Endothelial cell of umbilical vein (primary cell): ENCODE data around the gene SLC6A9. TPM values are rescaled to one million over a fixed set of nuclear protein-coding genes. Genes with fewer than 3 reads are reported as not detected.

Source experiments
- BruUV-seq: library from RNA; stranded (reverse); fragments of 400-500 nt; replicated peaks from 2 replicates; lab custom pipeline; 2021; lab: Mats Ljungman, UMichigan
- CTCF ChIA-PET: fragments of 300-600, 350-600 bp; sonication (Branson Sonifier 250); formaldehyde crosslinking; loops from one replicate; lab custom pipeline; 2021; ENCODE audit warnings: antibody characterized with exemption, inconsistent platforms; lab: Charles Lee
- POLR2A ChIA-PET: fragments of 300-600, 350-600 bp; sonication (Branson Sonifier 250); formaldehyde crosslinking; loops from one replicate; lab custom pipeline; 2021; ENCODE audit warnings: antibody characterized with exemption, inconsistent platforms; lab: Charles Lee
- DNase-seq: peaks from one replicate; pipeline ENCODE4 v3.0.0-alpha.2; 2011; ENCODE audit warnings: low read depth, low spot score
- FAIRE-seq: peaks from 2 replicates; lab custom pipeline; 2011; peaks lifted over from hg19 to GRCh38; lab: Jason Lieb, UNC
- H2AFZ ChIP-seq: 2 replicates; pipeline ENCODE4 v1.6.0; 2012; ENCODE audit warnings: low read depth, low read length, control low read depth, inconsistent platforms
- H3K27ac ChIP-seq: 2 replicates; pipeline ENCODE4 v1.5.1; 2011; ENCODE audit warnings: low read depth, mild to moderate bottlenecking, control low read depth, low read length, moderate library complexity; ENCODE audit not compliant: insufficient read depth
- H3K27me3 ChIP-seq, 2 experiments: 2 replicates each; pipeline versions ENCODE4 v1.6.0 to v1.6.1; 2011; ENCODE audit warnings: low read length in 2 of 2, mixed read lengths in 1 of 2; ENCODE audit not compliant: control insufficient read depth in 2 of 2, insufficient read depth in 2 of 2
- H3K36me3 ChIP-seq, 2 experiments: 2 replicates in 1 of 2; 3 replicates in 1 of 2; pipeline ENCODE4 v1.5.1; 2011; ENCODE audit warnings: low read length in 2 of 2, mild to moderate bottlenecking in 1 of 2, moderate library complexity in 1 of 2; ENCODE audit not compliant: control insufficient read depth in 2 of 2, insufficient read depth in 2 of 2; ENCODE audit errors: extremely low read depth in 1 of 2
- H3K4me1 ChIP-seq: 3 replicates; pipeline ENCODE4 v1.5.1; 2011; ENCODE audit warnings: mild to moderate bottlenecking, low read length; ENCODE audit not compliant: control insufficient read depth, insufficient read depth; ENCODE audit errors: extremely low read depth
- H3K4me2 ChIP-seq: 2 replicates; pipeline ENCODE4 v1.6.1; 2011; ENCODE audit warnings: low read length, control low read depth, mixed read lengths; ENCODE audit not compliant: insufficient read depth
- H3K4me3 ChIP-seq, 3 experiments: fragments of 200-600 bp in 1 of 3; sonication (generic), shearing (Covaris generic) in 1 of 3; replicated peaks in 1 of 3; 2 replicates each; pipeline ENCODE4 v1.5.1; 2011 to 2016; ENCODE audit warnings: control low read depth in 3 of 3, low read length in 3 of 3, mild to moderate bottlenecking in 2 of 3, inconsistent platforms in 1 of 3, low read depth in 1 of 3, moderate library complexity in 1 of 3; ENCODE audit not compliant: insufficient read depth in 1 of 3
- H3K79me2 ChIP-seq: 2 replicates; pipeline ENCODE4 v1.6.0; 2012; ENCODE audit warnings: low read length, inconsistent platforms; ENCODE audit not compliant: control insufficient read depth, insufficient read depth
- H3K9ac ChIP-seq: replicated peaks from 2 replicates; pipeline ENCODE3; 2011; ENCODE audit warnings: low read length, control low read depth; ENCODE audit not compliant: insufficient read depth; ENCODE audit errors: extremely low read depth
- H3K9me1 ChIP-seq: replicated peaks from 3 replicates; pipeline ENCODE4 v1.6.0; 2011; ENCODE audit warnings: mild to moderate bottlenecking, low read length; ENCODE audit not compliant: control insufficient read depth, insufficient read depth; ENCODE audit errors: extremely low read depth
- H3K9me3 ChIP-seq: replicated peaks from 2 replicates; pipeline ENCODE4 v1.5.1; 2012; ENCODE audit warnings: low read length, inconsistent platforms; ENCODE audit not compliant: control insufficient read depth, insufficient read depth
- H4K20me1 ChIP-seq: replicated peaks from 2 replicates; pipeline ENCODE3; 2011; ENCODE audit warnings: mild to moderate bottlenecking, low read length; ENCODE audit not compliant: control insufficient read depth, insufficient read depth; ENCODE audit errors: extremely low read depth
- CTCF ChIP-seq, 2 donors: IDR thresholded peaks; 1 replicate in 1 of 2; 2 replicates in 1 of 2; pipeline ENCODE4 v1.5.1; 2011; ENCODE audit warnings: low read length in 2 of 2, mild to moderate bottlenecking in 2 of 2, moderate library complexity in 2 of 2, control low read depth in 1 of 2, inconsistent platforms in 1 of 2, low read depth in 1 of 2; ENCODE audit not compliant: insufficient read depth in 1 of 2; ENCODE audit errors: extremely low read depth in 1 of 2
- EZH2 ChIP-seq: IDR thresholded peaks from 2 replicates; pipeline ENCODE4 v1.6.1; 2012; ENCODE audit warnings: borderline replicate concordance, low read depth, mild to moderate bottlenecking, moderate library complexity, low read length, inconsistent platforms; ENCODE audit not compliant: severe bottlenecking
- FOS ChIP-seq: IDR thresholded peaks from 2 replicates; pipeline ENCODE4 v1.6.1; 2011; ENCODE audit warnings: mild to moderate bottlenecking, low read length, moderate library complexity, borderline replicate concordance; ENCODE audit not compliant: insufficient read depth
- GATA2 ChIP-seq: IDR thresholded peaks from 2 replicates; pipeline ENCODE4 v1.7.0; 2011; ENCODE audit warnings: low read depth, mild to moderate bottlenecking, moderate library complexity, mixed read lengths, low read length; ENCODE audit not compliant: insufficient read length, insufficient read depth
- JUN ChIP-seq: IDR thresholded peaks from 2 replicates; pipeline ENCODE4 v1.6.1; 2011; ENCODE audit warnings: borderline replicate concordance, low read depth; ENCODE audit not compliant: insufficient read length, insufficient read depth
- MYC ChIP-seq: IDR thresholded peaks from one replicate; pipeline ENCODE4 v1.6.1; 2011; ENCODE audit warnings: mild to moderate bottlenecking, low read depth, low read length
- POLR2A ChIP-seq: IDR thresholded peaks from 2 replicates; pipeline ENCODE4 v1.6.1; 2012; ENCODE audit warnings: low read depth, mild to moderate bottlenecking, control low read depth, low read length
- POLR2AphosphoS5 ChIP-seq: IDR thresholded peaks from 2 replicates; pipeline ENCODE4 v1.6.1; 2012; ENCODE audit warnings: low read depth, mild to moderate bottlenecking, control low read depth, low read length, moderate library complexity; ENCODE audit not compliant: insufficient read depth
- dilution Hi-C: fragments of 300-500 bp; cut with MboI; formaldehyde crosslinking; loops from one replicate; pipeline ENCODE4 v1.15.0; 2019; ENCODE audit warnings: low sequenced_read_pairs; ENCODE audit not compliant: extremely low pct_ligation_motif_present
- intact Hi-C: fragments of 100-400 bp; cut with micrococcal nuclease; formaldehyde crosslinking; loops from one replicate; pipeline ENCODE4 v1.10.0; 2022
- polyA plus RNA-seq, 4 experiments: library from polyadenylated mRNA; depleted of rRNA in 3 of 4; stranded (reverse) in 3 of 4; unstranded in 1 of 4; fragments of >200 nt; gene quantifications; 2 replicates each; pipeline versions ENCODE4 v1.2.1 to v1.2.3, GENCODE V29; 2011 to 2012; ENCODE audit warnings: missing spikeins in 1 of 4
- total RNA-seq: library from RNA; stranded (reverse); gene quantifications from 2 replicates; pipeline ENCODE4 v1.2.3, GENCODE V29; 2021
- TF ChIP-seq, protein P1 (sequence below): IDR thresholded peaks from 2 replicates; pipeline ENCODE4 v1.6.1; 2011; ENCODE audit not compliant: insufficient read depth, insufficient read length

The SLC6A9 gene
- total and polyA plus RNA-seq, 2 donors (not counting 3 experiments of a cell fraction or from before 2014, with no cell fraction given): 0.80 to 1.5 TPM

DNA sequence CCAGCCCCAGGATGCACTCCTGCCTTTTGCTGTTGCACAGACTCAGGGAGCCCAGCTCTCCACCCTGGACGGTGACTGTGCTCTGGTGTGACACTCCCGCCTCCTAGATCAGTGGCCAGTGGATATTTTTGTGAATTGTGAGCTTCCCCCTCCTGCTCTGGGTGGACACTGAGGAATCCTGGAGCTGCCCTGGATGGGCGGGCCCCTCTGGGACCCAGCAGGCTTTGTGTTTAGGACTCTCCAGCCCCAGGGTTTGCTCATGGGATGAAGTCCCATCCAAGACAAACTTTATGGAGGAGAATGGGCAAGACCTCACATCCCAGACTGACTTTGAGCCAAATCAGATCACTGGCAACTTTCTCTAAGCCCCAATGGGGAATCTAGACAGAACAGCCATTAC lies 16.1 kb downstream of the SLC6A9 start:
- dilution Hi-C loops: no loop called here
- intact Hi-C loops: no loop called here
- no peak for FAIRE-seq

More for the DNA sequence above, 16.1 kb downstream of the SLC6A9 start:
- no peaks in the 10 kb centered on the region for H3K9me1 ChIP-seq
- POLR2A ChIA-PET: no interaction called here
- no peak overlapping the region for H3K4me3 ChIP-seq
- CTCF ChIA-PET: interaction anchor here (1.0 to 1.7 kb wide), 5 partner anchors 9 to 22 kb away, joined by 3 to 9 read pairs (median 4); no protein-coding TSS in a partner anchor
- H3K79me2 ChIP-seq: no peaks in the 10 kb centered on the region
- H3K27ac ChIP-seq: no peak overlapping the region
- H4K20me1 ChIP-seq: no peaks in the 10 kb centered on the region
- DNase-seq: no peak
- H3K9ac ChIP-seq: no peak overlapping the region
- no peak overlapping the region for H3K4me2 ChIP-seq
- no peaks in the 10 kb centered on the region for H3K9me3 ChIP-seq
- H2AFZ ChIP-seq: no peak overlapping the region
- peaks cover 0 to 4% of the 10 kb centered on the region in 2 experiments for H3K27me3 ChIP-seq
- no peak for TF ChIP-seq JUN
- no peak for TF ChIP-seq EZH2
- no peak for TF ChIP-seq FOS
- TF ChIP-seq, protein P1, sequence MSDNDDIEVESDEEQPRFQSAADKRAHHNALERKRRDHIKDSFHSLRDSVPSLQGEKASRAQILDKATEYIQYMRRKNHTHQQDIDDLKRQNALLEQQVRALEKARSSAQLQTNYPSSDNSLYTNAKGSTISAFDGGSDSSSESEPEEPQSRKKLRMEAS: no peak
- TF ChIP-seq CTCF (IDR thresholded peaks at IDR 0.05; ENCODE audit: extremely low read depth in 1 of 2, insufficient read depth in 1 of 2, low read depth in 1 of 2, low read length in 2 of 2): no peak
- no peak for TF ChIP-seq POLR2AphosphoS5
- no peak for TF ChIP-seq GATA2
- TF ChIP-seq POLR2A: no peak
- TF ChIP-seq MYC: no peak
- H3K36me3 ChIP-seq: no peaks in the 10 kb centered on the region
- no TSS peak for BruUV-seq
- no peaks in the 10 kb centered on the region for H3K4me1 ChIP-seq
